MCF 10A (cell line): Measurements from ENCODE around the gene NRGN. TPM values are rescaled to one million over a fixed set of nuclear protein-coding genes. Genes with fewer than 3 reads are reported as not detected.

Experiments used
- BruUV-seq: library from RNA; stranded (reverse); fragments of 400-500 nt; replicated peaks from 2 replicates; lab custom pipeline; 2021; lab: Mats Ljungman, UMichigan
- CTCF ChIA-PET: fragments of 300-600 bp; sonication (Branson Sonifier 250); formaldehyde crosslinking; extraction: SDS; loops from one replicate; lab custom pipeline; 2021; ENCODE audit warnings: antibody characterized with exemption, inconsistent platforms; lab: Yijun Ruan, JAX
- POLR2A ChIA-PET: fragments of 300-600, 350-650 bp; sonication (Branson Sonifier 250); formaldehyde crosslinking; extraction: SDS; loops from one replicate; lab custom pipeline; 2020; ENCODE audit warnings: antibody characterized with exemption, inconsistent platforms; lab: Yijun Ruan, JAX
- DNase-seq: peaks from one replicate; pipeline ENCODE4 v3.0.0-alpha.2; 2018; ENCODE audit not compliant: unreplicated experiment
- H3K27ac Mint-ChIP-seq: one replicate; pipeline ENCODE4 v1.8.0; 2022; ENCODE audit warnings: mild to moderate bottlenecking, low read depth, mixed read lengths; ENCODE audit not compliant: unreplicated experiment
- H3K27me3 Mint-ChIP-seq: one replicate; pipeline ENCODE4 v1.8.0; 2022; ENCODE audit warnings: mixed read lengths; ENCODE audit not compliant: insufficient read depth, unreplicated experiment
- H3K36me3 Mint-ChIP-seq: one replicate; pipeline ENCODE4 v1.8.0; 2022; ENCODE audit warnings: mild to moderate bottlenecking, moderate library complexity, mixed read lengths; ENCODE audit not compliant: insufficient read depth, unreplicated experiment
- H3K4me1 Mint-ChIP-seq: one replicate; pipeline ENCODE4 v1.8.0; 2022; ENCODE audit warnings: mixed read lengths; ENCODE audit not compliant: insufficient read depth, unreplicated experiment
- H3K4me3 Mint-ChIP-seq: one replicate; pipeline ENCODE4 v1.8.0; 2022; ENCODE audit warnings: mild to moderate bottlenecking, moderate library complexity, mixed read lengths; ENCODE audit not compliant: unreplicated experiment
- H3K9me3 Mint-ChIP-seq: one replicate; pipeline ENCODE4 v1.8.0; 2022; ENCODE audit warnings: mixed read lengths; ENCODE audit not compliant: unreplicated experiment
- intact Hi-C: fragments of 100-400 bp; cut with micrococcal nuclease; formaldehyde crosslinking; loops from 2 replicates; pipeline ENCODE4 v1.14.1; 2022
- total RNA-seq: library from RNA; stranded (reverse); gene quantifications from 2 replicates; pipeline ENCODE4 v1.2.3, GENCODE V29; 2022
- TF ChIP-seq, protein P1 (sequence below): fragments of 200-600 bp; IDR thresholded peaks from one replicate; pipeline ENCODE4 v1.8.0; 2022; ENCODE audit warnings: antibody characterized with exemption, mild to moderate bottlenecking; ENCODE audit not compliant: unreplicated experiment

NRGN gene
- total RNA-seq, 1 experiment from 2014 or later = 1.4 TPM

DNA sequence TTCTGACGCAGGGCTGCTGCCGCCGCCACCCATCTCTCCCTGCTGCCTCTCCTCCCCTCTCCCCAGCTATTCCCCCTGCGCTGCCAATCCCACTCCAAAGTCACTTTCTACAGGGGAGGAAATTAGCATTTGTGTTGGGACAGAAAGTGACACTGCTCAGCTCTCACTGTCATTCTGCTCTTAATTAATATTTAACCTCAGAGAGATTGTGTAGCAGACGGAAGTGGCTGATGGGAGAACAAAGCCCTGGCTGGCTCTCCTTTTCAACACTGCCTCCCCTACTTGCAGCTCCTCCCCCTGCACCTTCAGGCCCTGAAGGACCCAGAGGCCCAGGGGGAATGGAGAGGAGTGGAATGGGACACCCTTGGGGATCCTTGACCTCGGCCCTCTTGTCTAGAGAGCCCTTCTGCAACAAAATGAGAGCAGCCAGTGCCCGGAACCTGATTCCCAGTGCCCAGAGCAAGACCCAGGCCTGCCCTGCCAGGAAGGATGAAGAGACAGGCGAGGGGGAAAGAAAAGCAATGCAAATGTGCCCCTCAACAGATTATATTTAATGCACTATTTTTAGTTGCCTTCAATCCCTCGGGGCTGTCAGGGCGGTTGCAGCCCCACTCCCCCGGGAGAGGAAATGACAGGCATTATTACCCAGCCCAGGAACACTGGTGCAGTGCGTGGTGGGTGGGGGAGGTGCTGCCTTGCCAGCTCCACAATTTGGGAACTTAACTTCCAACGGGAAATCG lies 14.6 kb upstream of the NRGN start:
- Mint-ChIP-seq H3K9me3 (no peaks in the 10 kb centered on the region), H3K4me1 (peaks cover 7% of the 10 kb centered on the region), H3K27me3 (peaks cover 39% of the 10 kb centered on the region), H3K27ac (no peak overlapping the region), H3K36me3 (no peaks in the 10 kb centered on the region), H3K4me3 (no peak overlapping the region)
- POLR2A ChIA-PET = no interaction called here
- intact Hi-C loops = no loop called here
- TF ChIP-seq, protein P1, sequence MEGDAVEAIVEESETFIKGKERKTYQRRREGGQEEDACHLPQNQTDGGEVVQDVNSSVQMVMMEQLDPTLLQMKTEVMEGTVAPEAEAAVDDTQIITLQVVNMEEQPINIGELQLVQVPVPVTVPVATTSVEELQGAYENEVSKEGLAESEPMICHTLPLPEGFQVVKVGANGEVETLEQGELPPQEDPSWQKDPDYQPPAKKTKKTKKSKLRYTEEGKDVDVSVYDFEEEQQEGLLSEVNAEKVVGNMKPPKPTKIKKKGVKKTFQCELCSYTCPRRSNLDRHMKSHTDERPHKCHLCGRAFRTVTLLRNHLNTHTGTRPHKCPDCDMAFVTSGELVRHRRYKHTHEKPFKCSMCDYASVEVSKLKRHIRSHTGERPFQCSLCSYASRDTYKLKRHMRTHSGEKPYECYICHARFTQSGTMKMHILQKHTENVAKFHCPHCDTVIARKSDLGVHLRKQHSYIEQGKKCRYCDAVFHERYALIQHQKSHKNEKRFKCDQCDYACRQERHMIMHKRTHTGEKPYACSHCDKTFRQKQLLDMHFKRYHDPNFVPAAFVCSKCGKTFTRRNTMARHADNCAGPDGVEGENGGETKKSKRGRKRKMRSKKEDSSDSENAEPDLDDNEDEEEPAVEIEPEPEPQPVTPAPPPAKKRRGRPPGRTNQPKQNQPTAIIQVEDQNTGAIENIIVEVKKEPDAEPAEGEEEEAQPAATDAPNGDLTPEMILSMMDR = no peak
- no peak for DNase-seq
- BruUV-seq = no TSS peak
- CTCF ChIA-PET = no interaction called here

DNA sequence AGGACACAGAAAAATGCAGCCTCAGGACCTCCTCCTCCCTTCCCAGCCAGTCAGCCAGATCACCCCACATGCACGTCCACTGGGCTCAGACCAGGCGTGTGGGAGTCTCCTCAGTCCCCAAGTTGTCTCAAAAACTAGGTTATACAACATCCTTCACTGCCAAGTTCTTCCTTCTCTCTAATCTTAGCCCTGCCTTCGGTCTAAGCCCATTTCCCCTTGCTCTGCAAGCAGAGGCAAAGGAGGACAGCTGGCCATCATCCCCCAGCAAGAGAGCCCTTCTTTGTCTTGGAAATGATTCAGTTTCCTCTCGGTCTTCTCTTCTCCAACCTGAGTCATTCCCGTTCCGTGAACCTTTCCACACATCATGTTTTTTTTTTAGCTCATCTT lies 14.0 kb upstream of the NRGN start:
- no peak overlapping the region for H3K27ac Mint-ChIP-seq
- H3K36me3 Mint-ChIP-seq = no peaks in the 10 kb centered on the region
- H3K27me3 Mint-ChIP-seq = peaks cover 39% of the 10 kb centered on the region
- H3K9me3 Mint-ChIP-seq = no peaks in the 10 kb centered on the region
- peaks cover 7% of the 10 kb centered on the region for H3K4me1 Mint-ChIP-seq
- no TSS peak for BruUV-seq
- peak; percentile 47 for DNase-seq
- intact Hi-C loops = no loop called here
- ChIA-PET POLR2A (no interaction called here), CTCF (interaction anchor here (0.6 kb wide), 2 partner anchors 10 to 87 kb away, joined by 3 to 4 read pairs; no protein-coding TSS in a partner anchor)
- TF ChIP-seq, protein P1 = no peak
- no peak overlapping the region for H3K4me3 Mint-ChIP-seq

DNA sequence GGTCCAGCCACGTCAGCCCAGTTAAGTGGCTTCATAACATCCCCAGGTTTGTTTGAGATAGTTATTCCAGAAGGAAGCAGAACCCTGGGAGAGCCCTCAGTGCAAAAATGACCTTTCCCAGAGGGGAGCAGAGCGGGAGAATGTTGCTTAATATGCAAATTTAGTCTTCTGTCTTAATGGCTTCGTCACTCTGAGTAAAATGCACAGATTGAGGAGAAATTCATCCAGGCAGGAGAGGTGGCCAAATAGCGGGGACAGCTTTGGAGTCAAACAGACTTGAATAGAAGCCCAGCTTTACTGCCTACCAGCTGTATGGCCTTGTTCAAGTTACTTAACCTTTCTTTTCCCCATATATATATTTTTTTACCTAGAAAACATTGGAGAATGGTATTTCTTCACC lies 12.3 kb upstream of the NRGN start:
- Mint-ChIP-seq H3K4me1 (peaks cover 7% of the 10 kb centered on the region), H3K27ac (no peak overlapping the region), H3K27me3 (peaks cover 22% of the 10 kb centered on the region), H3K9me3 (no peaks in the 10 kb centered on the region), H3K36me3 (no peaks in the 10 kb centered on the region), H3K4me3 (no peak overlapping the region)
- POLR2A ChIA-PET = no interaction called here
- intact Hi-C loops = no loop called here
- DNase-seq = no peak
- no TSS peak for BruUV-seq
- CTCF ChIA-PET = interaction anchor here (0.7 kb wide), 1 partner anchor 59 kb away, joined by 3 read pairs; no protein-coding TSS in a partner anchor
- TF ChIP-seq, protein P1 = no peak

DNA sequence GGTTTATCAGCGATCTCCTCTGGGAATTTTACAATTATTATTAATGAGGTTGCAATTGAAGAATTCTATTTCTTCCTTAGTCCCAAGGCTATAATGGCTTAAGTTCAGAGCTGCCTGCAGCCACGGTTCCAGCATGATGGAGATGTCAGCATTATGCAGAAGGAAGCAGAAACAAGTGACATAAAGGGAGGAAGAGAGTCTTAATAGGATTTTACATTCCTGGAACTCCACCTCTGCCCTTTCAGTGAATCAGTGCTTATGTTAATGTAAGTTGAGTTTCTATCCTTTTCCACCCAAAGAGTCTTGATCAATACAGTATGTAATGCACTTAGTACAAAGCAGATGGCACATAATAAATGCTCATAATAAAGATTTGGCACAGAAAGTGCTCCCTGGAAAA lies 11.6 kb upstream of the NRGN start:
- intact Hi-C loops = no loop called here
- no peak for DNase-seq
- ChIA-PET POLR2A (no interaction called here), CTCF (no interaction called here)
- BruUV-seq = no TSS peak
- peaks cover 7% of the 10 kb centered on the region for H3K4me1 Mint-ChIP-seq
- no peak overlapping the region for H3K4me3 Mint-ChIP-seq
- no peaks in the 10 kb centered on the region for H3K36me3 Mint-ChIP-seq
- no peak overlapping the region for H3K27ac Mint-ChIP-seq
- TF ChIP-seq, protein P1 = no peak
- no peaks in the 10 kb centered on the region for H3K9me3 Mint-ChIP-seq
- peaks cover 15% of the 10 kb centered on the region for H3K27me3 Mint-ChIP-seq
